ENCODE measurements around the gene SNAP91.

DNA sequence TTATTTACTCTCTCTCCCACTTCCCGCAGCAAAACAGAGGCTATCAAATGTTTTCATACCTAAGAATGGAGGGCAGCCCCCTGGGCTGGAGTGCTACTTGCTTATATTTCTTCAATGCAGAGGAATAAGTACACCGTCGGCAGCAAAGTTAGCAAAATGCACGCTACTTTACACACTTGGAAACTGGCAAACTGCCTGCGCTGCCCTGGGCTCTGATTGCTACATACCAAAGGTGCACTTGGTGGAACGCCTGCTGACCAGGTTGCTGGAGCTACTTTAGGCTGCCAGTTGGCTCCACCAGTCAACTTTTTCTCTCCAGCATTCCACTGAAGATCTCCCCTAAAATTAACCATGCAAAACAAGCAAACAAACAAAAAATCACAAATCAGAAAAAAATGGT is 134.1 kb downstream of the SNAP91 start:
- TF ChIP-seq POLR2AphosphoS5 (IDR thresholded peaks at IDR 0.05; ENCODE audit: low read depth, low read length): no peak
- TF ChIP-seq POLR2A (IDR thresholded peaks at IDR 0.05; ENCODE audit: low read depth, low read length): no peak

Data from GM12891 (cell line).